Vagina (tissue), 2 donors: Measurements from ENCODE around the gene MC1R.

Experiments
- CTCF ChIP-seq, 3 experiments: fragments of 450-650 bp in 2 of 3; fragments of 200-600 bp in 1 of 3; sonication (generic) in 1 of 3; IDR thresholded peaks; one replicate each; pipeline ENCODE4 v1.5.1; 2017 to 2019; ENCODE audit warnings: antibody characterized with exemption in 3 of 3, mild to moderate bottlenecking in 2 of 3, moderate library complexity in 2 of 3
- POLR2A ChIP-seq, 2 donors: fragments of 450-650 bp; IDR thresholded peaks; one replicate each; pipeline ENCODE4 v1.6.1; 2017; ENCODE audit warnings: antibody characterized with exemption in 2 of 2, mild to moderate bottlenecking in 2 of 2, moderate library complexity in 2 of 2

- TF ChIP-seq CTCF (IDR thresholded peaks at IDR 0.05) (no peak), POLR2A (IDR thresholded peaks at IDR 0.05) (no peak)
Observed at GRCh38 chr16:89949756-89950155, 31.1 kb downstream of the MC1R start.
